NB4 (cell line): ENCODE results near the gene UQCC2.

Experiments
- DNase-seq: peaks from one replicate; pipeline ENCODE4 v3.0.0; 2010; ENCODE audit warnings: low read depth
- H3K4me3 ChIP-seq: one replicate; pipeline ENCODE4 v1.5.1; 2011; ENCODE audit warnings: mild to moderate bottlenecking, low read depth, low read length, moderate library complexity
- CTCF ChIP-seq: IDR thresholded peaks from one replicate; pipeline ENCODE4 v1.5.1; 2012; ENCODE audit warnings: low read depth, low read length
- MAX ChIP-seq: IDR thresholded peaks from 2 replicates; pipeline ENCODE4 v1.6.1; 2011; ENCODE audit warnings: low read depth, low read length
- MYC ChIP-seq: IDR thresholded peaks from 2 replicates; pipeline ENCODE4 v1.6.1; 2011; ENCODE audit warnings: low read depth, low read length
- POLR2A ChIP-seq: IDR thresholded peaks from 2 replicates; pipeline ENCODE4 v1.6.1; 2011; ENCODE audit warnings: mild to moderate bottlenecking; ENCODE audit not compliant: insufficient read length; ENCODE audit errors: extremely low read depth

UQCC2 gene

GRCh38 chr6:33656844-33657243 is 54.7 kb downstream of the UQCC2 start:
- no peak for TF ChIP-seq MAX
- no peak for TF ChIP-seq POLR2A
- no peak for TF ChIP-seq CTCF
- no peak for TF ChIP-seq MYC
- no peak overlapping the region for H3K4me3 ChIP-seq
- DNase-seq: no peak

- DNase-seq: no peak
- TF ChIP-seq MYC (no peak), MAX (no peak), POLR2A (no peak), CTCF (no peak)
- no peak overlapping the region for H3K4me3 ChIP-seq
These were observed 56.5 kb downstream of the UQCC2 start for GRCh38 chr6:33654831-33655554.

- TF ChIP-seq POLR2A (no peak), CTCF (no peak)
- no peak for DNase-seq
- no peak overlapping the region for H3K4me3 ChIP-seq
These were observed 59.5 kb downstream of the UQCC2 start for GRCh38 chr6:33652002-33652401.

- no peak for TF ChIP-seq CTCF
- TF ChIP-seq POLR2A: no peak
- TF ChIP-seq MYC: no peak
- TF ChIP-seq MAX: no peak
- no peak for DNase-seq
- no peak overlapping the region for H3K4me3 ChIP-seq
These were observed 60.1 kb downstream of the UQCC2 start for GRCh38 chr6:33651403-33651802.
